CD4-positive, CD25-positive, alpha-beta regulatory T cell (primary cell): ENCODE data around the gene NIM1K. TPM values are rescaled to one million over a fixed set of nuclear protein-coding genes. Genes with fewer than 3 reads are reported as not detected.
"Not testable (repeated sequence)": the region's sequence is repeated elsewhere in the genome, so short reads cannot be mapped to it uniquely, and the experiment has no call there.

Experiments used
- ATAC-seq, 2 donors: fragments of 150-1000 bp; cut with Tn5 transposase; one replicate each; pipeline ENCODE4 v1.10.0; 2021; ENCODE audit warnings: low read depth in 2 of 2, moderate number of reproducible peaks in 2 of 2, moderate library complexity in 1 of 2
- DNase-seq, 3 donors: peaks; one replicate each; pipeline versions ENCODE4 v3.0.0 to v3.0.0-alpha.2; 2012 to 2022; ENCODE audit warnings: mixed read lengths in 1 of 3
- H3K27ac ChIP-seq: one replicate; pipeline ENCODE4 v1.7.0; 2013; ENCODE audit warnings: mild to moderate bottlenecking, low read length; ENCODE audit not compliant: insufficient read depth, poor library complexity, severe bottlenecking
- H3K27me3 ChIP-seq: one replicate; pipeline ENCODE4 v1.7.0; 2013; ENCODE audit warnings: low read length; ENCODE audit not compliant: control insufficient read depth, insufficient read depth
- H3K36me3 ChIP-seq: one replicate; pipeline ENCODE4 v1.7.0; 2013; ENCODE audit warnings: mild to moderate bottlenecking, low read length, moderate library complexity; ENCODE audit not compliant: control insufficient read depth, insufficient read depth
- H3K4me1 ChIP-seq: 2 replicates; pipeline ENCODE4 v1.7.0; 2013; ENCODE audit warnings: mild to moderate bottlenecking, low read length; ENCODE audit not compliant: insufficient read depth, control insufficient read depth, poor library complexity, severe bottlenecking
- H3K4me3 ChIP-seq: one replicate; pipeline ENCODE4 v1.7.0; 2013; ENCODE audit warnings: low read depth, mild to moderate bottlenecking, low read length, moderate library complexity
- H3K9me3 ChIP-seq, 2 experiments: 1 replicate in 1 of 2; 2 replicates in 1 of 2; pipeline ENCODE4 v1.7.0; 2013; ENCODE audit warnings: low read length in 2 of 2, mild to moderate bottlenecking in 1 of 2, moderate library complexity in 1 of 2; ENCODE audit not compliant: control insufficient read depth in 2 of 2
- H3K27ac Mint-ChIP-seq, 3 donors: one replicate each; pipeline ENCODE4 v1.8.0; 2020 to 2022; ENCODE audit warnings: mild to moderate bottlenecking in 3 of 3, mixed read lengths in 3 of 3, moderate library complexity in 2 of 3
- H3K27me3 Mint-ChIP-seq: one replicate; pipeline ENCODE4 v1.8.0; 2022; ENCODE audit warnings: mild to moderate bottlenecking, mixed read lengths
- H3K36me3 Mint-ChIP-seq: one replicate; pipeline ENCODE4 v1.8.0; 2020; ENCODE audit warnings: mixed read lengths
- H3K4me1 Mint-ChIP-seq, 4 donors: one replicate each; pipeline ENCODE4 v1.8.0; 2020 to 2022; ENCODE audit warnings: mixed read lengths in 4 of 4, mild to moderate bottlenecking in 1 of 4
- H3K4me3 Mint-ChIP-seq, 4 donors: one replicate each; pipeline ENCODE4 v1.8.0; 2020 to 2022; ENCODE audit warnings: mild to moderate bottlenecking in 4 of 4, mixed read lengths in 4 of 4, moderate library complexity in 3 of 4
- H3K9me3 Mint-ChIP-seq, 7 donors: one replicate each; pipeline ENCODE4 v1.8.0; 2020 to 2022; ENCODE audit warnings: mixed read lengths in 7 of 7, mild to moderate bottlenecking in 3 of 7, moderate library complexity in 2 of 7
- polyA plus RNA-seq, 4 donors: library from polyadenylated mRNA; unstranded; fragments of 300-500 nt; fragmentation: Illumina TruSeq; gene quantifications; one replicate each; pipeline ENCODE4 v1.2.3, GENCODE V29; 2021
- total RNA-seq: library from RNA; stranded (reverse); gene quantifications from one replicate; pipeline ENCODE4 v1.2.3, GENCODE V29; 2022

Gene NIM1K
- total and polyA plus RNA-seq, 5 donors from 2014 or later, result 0.16 to 0.67 (median 0.26) TPM; not detected in 2

DNA sequence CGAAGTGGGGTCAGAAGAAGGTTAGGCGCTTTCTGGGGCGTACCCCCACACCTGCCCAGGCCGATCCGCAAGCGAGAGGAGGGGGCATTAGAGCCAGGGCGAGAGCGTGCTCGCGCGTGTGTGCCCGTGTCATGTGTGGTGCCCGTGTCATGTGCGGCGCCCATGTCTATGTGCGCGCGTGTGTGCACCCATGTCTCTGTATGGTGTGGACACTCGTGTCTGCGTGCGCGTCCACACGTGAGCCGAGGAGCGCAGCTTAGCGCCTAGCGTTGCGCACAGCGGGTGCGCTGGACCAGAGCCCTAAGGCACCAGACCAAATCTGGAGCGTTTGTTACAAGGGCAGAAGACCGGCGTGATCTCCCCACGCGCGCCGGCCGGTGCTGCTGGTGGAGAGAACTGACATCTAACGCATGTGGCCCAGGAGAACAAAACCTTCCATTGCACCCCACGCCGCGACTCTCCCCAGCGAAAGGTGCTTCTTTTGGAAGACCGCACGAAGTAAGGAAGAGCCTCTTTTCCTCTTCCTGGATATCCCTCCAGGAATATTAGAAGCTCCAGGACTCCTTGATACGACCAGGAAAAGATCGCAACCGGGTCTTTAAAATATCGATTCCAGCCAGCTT, 644 bp downstream of the NIM1K start:
- H3K4me3 ChIP-seq, result peak overlapping the region; percentile 63
- no peak overlapping the region for H3K27ac ChIP-seq
- no peaks in the 10 kb centered on the region for H3K36me3 ChIP-seq
- DNase-seq, result peak in 1 of 3 donors; percentile 29
- Mint-ChIP-seq H3K4me3 (peak overlapping the region; percentile 80 to 95 (median 88)), H3K27me3 (peaks cover 37% of the 10 kb centered on the region), H3K27ac (peak overlapping the region in 1 of 3 donors; percentile 59), H3K9me3 (no peaks in the 10 kb centered on the region), H3K36me3 (peaks cover 3% of the 10 kb centered on the region), H3K4me1 (peaks cover 9 to 31% (median 22%) of the 10 kb centered on the region in 4 donors)
- H3K27me3 ChIP-seq, result peaks cover 11% of the 10 kb centered on the region
- no peaks in the 10 kb centered on the region for H3K9me3 ChIP-seq
- peaks cover 28% of the 10 kb centered on the region for H3K4me1 ChIP-seq
- peak; percentile 36 to 44 for ATAC-seq

DNA sequence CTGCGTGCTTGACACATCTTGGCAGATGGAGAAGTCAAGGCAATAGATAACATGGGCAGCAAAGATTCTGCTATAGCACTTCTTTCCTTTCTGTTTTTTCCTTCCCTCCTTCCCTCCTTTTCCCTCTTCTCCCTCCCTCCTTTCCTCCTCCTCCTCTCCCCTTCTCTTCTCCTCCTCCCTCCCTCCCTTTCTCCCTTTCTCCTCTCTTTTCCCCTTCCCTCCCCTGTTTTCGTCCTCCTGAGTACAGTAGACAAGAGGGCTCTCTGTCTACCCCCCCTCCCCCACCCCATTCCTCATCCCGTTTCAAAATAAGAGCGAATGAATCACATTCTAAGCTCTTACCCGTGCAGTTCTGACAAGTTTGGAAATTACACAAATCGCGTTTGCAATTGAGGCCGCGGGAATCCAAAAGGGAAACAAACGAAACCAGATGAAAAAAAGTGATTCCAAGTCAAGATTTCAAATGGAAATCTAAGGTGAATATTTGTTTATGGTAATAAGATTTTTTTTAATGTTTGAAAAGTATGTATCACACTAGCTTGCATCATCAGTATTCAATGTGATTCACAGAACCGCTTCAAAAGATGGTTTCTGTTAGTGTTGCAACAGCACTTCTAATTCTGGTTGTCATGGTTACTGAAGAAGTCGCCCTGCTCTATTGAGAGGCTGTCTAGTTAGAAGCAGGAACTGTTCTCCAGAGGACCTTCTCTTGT, 1.3 kb downstream of the NIM1K start:
- H3K4me3 Mint-ChIP-seq, result peak overlapping the region; percentile 80 to 95 (median 88)
- peaks cover 37% of the 10 kb centered on the region for H3K27me3 Mint-ChIP-seq
- DNase-seq (peak; percentile 13 to 76 (median 62)), ATAC-seq (peak; percentile 62 to 73)
- peaks cover 28% of the 10 kb centered on the region for H3K4me1 ChIP-seq
- H3K27ac ChIP-seq, result no peak overlapping the region
- no peaks in the 10 kb centered on the region for H3K9me3 ChIP-seq
- H3K36me3 ChIP-seq, result no peaks in the 10 kb centered on the region
- H3K27ac Mint-ChIP-seq, result peak overlapping the region in 2 of 3 donors; percentile 38 to 59
- H3K36me3 Mint-ChIP-seq, result peaks cover 3% of the 10 kb centered on the region
- peaks cover 9 to 31% (median 22%) of the 10 kb centered on the region in 4 donors for H3K4me1 Mint-ChIP-seq
- peak overlapping the region; percentile 63 for H3K4me3 ChIP-seq
- no peaks in the 10 kb centered on the region for H3K9me3 Mint-ChIP-seq
- peaks cover 11% of the 10 kb centered on the region for H3K27me3 ChIP-seq

- Histone ChIP-seq H3K27me3 (peaks cover 11% of the 10 kb centered on the region), H3K36me3 (no peaks in the 10 kb centered on the region), H3K9me3 (no peaks in the 10 kb centered on the region), H3K4me3 (peak overlapping the region; percentile 63), H3K27ac (no peak overlapping the region), H3K4me1 (peaks cover 28% of the 10 kb centered on the region)
- H3K9me3 Mint-ChIP-seq, result no peaks in the 10 kb centered on the region
- peaks cover 3% of the 10 kb centered on the region for H3K36me3 Mint-ChIP-seq
- peak overlapping the region in 1 of 3 donors; percentile 38 for H3K27ac Mint-ChIP-seq
- H3K4me3 Mint-ChIP-seq, result peak overlapping the region in 3 of 4 donors; percentile 72 to 88 (median 74)
- H3K4me1 Mint-ChIP-seq, result peaks cover 9 to 31% (median 22%) of the 10 kb centered on the region in 4 donors
- ATAC-seq, result no peak
- H3K27me3 Mint-ChIP-seq, result peaks cover 37% of the 10 kb centered on the region
- no peak for DNase-seq
These were observed 1.9 kb downstream of the NIM1K start for GRCh38 chr5:43193894-43194265.

DNA sequence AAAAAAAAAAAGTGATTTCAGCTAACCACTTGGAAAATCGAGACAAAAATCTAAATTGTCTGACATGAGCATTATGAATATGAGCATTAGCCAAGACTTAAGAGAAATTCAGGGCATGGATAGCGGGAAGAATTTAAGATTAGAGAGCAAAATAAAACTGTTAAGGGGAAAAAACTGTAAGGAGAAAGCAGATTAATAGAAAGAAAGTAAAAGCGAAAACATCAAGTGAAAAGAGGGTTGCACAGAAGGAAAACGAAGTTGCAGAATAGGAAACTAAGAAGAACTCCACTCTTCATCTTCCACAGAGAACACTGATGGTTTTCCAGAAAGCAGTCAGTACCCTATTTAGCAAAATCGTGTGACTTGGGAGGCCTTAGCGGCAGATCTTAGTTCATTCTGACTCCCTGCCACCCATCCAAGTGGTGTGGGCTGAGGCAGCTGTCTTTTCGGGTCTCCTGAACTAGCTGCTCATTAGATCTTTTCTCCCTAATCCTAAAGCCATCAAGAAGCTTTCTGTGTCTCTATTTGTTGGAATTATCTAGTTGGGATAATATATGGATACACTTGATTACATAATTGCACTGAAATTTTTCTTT, 3.7 kb downstream of the NIM1K start:
- no peak overlapping the region for H3K27ac Mint-ChIP-seq
- peaks cover 5% of the 10 kb centered on the region for H3K36me3 Mint-ChIP-seq
- H3K9me3 Mint-ChIP-seq, result no peaks in the 10 kb centered on the region
- H3K27me3 Mint-ChIP-seq, result peaks cover 30% of the 10 kb centered on the region
- H3K4me1 Mint-ChIP-seq, result peaks cover 8 to 31% (median 21%) of the 10 kb centered on the region in 4 donors
- H3K9me3 ChIP-seq, result no peaks in the 10 kb centered on the region
- DNase-seq (no peak), ATAC-seq (no peak)
- peaks cover 28% of the 10 kb centered on the region for H3K4me1 ChIP-seq
- H3K4me3 Mint-ChIP-seq, result no peak overlapping the region
- peaks cover 11% of the 10 kb centered on the region for H3K27me3 ChIP-seq
- H3K27ac ChIP-seq, result no peak overlapping the region
- no peaks in the 10 kb centered on the region for H3K36me3 ChIP-seq
- H3K4me3 ChIP-seq, result no peak overlapping the region

DNA sequence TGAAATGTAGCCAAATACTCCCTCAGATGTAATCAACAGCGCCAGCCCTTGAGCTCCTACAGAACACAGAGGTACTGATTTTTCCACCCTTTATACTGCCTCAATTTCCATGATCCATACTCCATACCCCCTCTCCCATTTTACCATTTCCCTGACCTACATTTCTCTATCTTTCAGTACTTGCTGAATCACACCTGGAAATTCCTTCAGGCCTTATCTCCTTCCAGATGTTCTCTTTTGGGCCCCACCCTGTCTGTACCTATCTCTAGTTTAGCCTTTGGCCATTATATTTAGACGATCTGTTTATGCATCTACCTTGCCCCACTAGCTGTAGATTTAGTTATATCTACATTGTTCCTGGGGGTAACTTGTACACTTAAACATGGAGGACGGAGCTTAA, 5.5 kb downstream of the NIM1K start:
- DNase-seq, result no peak
- Mint-ChIP-seq H3K27ac (peak overlapping the region in 1 of 3 donors; percentile 2), H3K4me1 (peaks cover 0 to 15% (median 14%) of the 10 kb centered on the region in 4 donors), H3K36me3 (peaks cover 3% of the 10 kb centered on the region), H3K4me3 (no peak overlapping the region), H3K27me3 (peaks cover 21% of the 10 kb centered on the region), H3K9me3 (no peaks in the 10 kb centered on the region)
- no peaks in the 10 kb centered on the region for H3K36me3 ChIP-seq
- peaks cover 5% of the 10 kb centered on the region for H3K27me3 ChIP-seq
- no peaks in the 10 kb centered on the region for H3K9me3 ChIP-seq
- no peak overlapping the region for H3K4me3 ChIP-seq
- H3K27ac ChIP-seq, result no peak overlapping the region
- no peak for ATAC-seq
- H3K4me1 ChIP-seq, result peaks cover 14% of the 10 kb centered on the region

GRCh38 chr5:43201442-43201841, 9.4 kb downstream of the NIM1K start:
- H3K36me3 Mint-ChIP-seq, ATAC-seq, H3K27ac ChIP-seq, H3K4me3 Mint-ChIP-seq, H3K4me3 ChIP-seq, H3K27me3 ChIP-seq, H3K9me3 ChIP-seq, DNase-seq, H3K4me1 Mint-ChIP-seq, H3K4me1 ChIP-seq, H3K27ac Mint-ChIP-seq, H3K9me3 Mint-ChIP-seq, H3K36me3 ChIP-seq, H3K27me3 Mint-ChIP-seq: not testable (repeated sequence)

DNA sequence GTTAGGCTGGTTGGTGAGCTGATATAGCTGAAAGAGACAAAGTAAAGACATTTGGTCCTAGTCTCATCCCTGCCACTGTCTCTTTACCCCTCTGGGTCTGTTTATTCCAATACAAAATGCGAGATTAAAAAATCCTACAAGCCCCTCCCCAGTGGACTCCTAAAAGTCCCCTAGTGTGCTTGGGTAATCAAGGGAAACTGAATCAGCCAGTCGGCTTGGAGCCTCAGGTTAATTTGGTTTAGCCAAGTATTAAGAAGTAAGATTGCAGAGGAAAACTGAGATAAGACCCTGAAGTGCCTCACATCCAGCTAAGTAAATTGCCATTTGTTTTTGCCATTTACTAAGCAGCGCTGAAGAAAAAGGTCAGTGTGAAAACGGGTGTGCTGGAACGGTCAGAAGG, 10.4 kb downstream of the NIM1K start:
- H3K9me3 Mint-ChIP-seq, result peaks cover 0 to 2% (median 0%) of the 10 kb centered on the region in 7 donors
- H3K4me1 ChIP-seq, result no peaks in the 10 kb centered on the region
- no peak overlapping the region for H3K4me3 Mint-ChIP-seq
- ATAC-seq (no peak), DNase-seq (no peak)
- H3K27me3 ChIP-seq, result no peaks in the 10 kb centered on the region
- H3K4me1 Mint-ChIP-seq, result peaks cover 0 to 4% (median 0%) of the 10 kb centered on the region in 4 donors
- no peaks in the 10 kb centered on the region for H3K36me3 ChIP-seq
- H3K4me3 ChIP-seq, result no peak overlapping the region
- H3K27ac ChIP-seq, result no peak overlapping the region
- H3K27me3 Mint-ChIP-seq, result peaks cover 14% of the 10 kb centered on the region
- H3K27ac Mint-ChIP-seq, result no peak overlapping the region
- H3K36me3 Mint-ChIP-seq, result peaks cover 3% of the 10 kb centered on the region
- H3K9me3 ChIP-seq, result no peaks in the 10 kb centered on the region
